Lung microvascular endothelial cell (primary cell): ENCODE measurements around the gene ZNF786. TPM values are rescaled to one million over a fixed set of nuclear protein-coding genes. Genes with fewer than 3 reads are reported as not detected.
A peak's percentile ranks its signal among the peaks of the same experiment; 100 is the strongest.
"Not testable (repeated sequence)": the region's sequence is repeated elsewhere in the genome, so short reads cannot be mapped to it uniquely, and the experiment has no call there.

ENCODE experiments used
- DNase-seq, 2 donors: peaks; one replicate each; pipeline versions ENCODE4 v3.0.0 to v3.0.0-alpha.2; 2010; ENCODE audit warnings: low read depth in 2 of 2
- total RNA-seq: library from RNA; depleted of rRNA; stranded (reverse); fragments of >200 nt; gene quantifications from 2 replicates; pipeline ENCODE4 v1.2.1, GENCODE V29; 2014

The ZNF786 gene
- total RNA-seq, 1 donor from 2014 or later, result 6.2 TPM

GRCh38 chr7:149084407-149084806 lies 6.1 kb downstream of the ZNF786 start:
- no peak for DNase-seq

- no peak for DNase-seq
These were observed 8.6 kb downstream of the ZNF786 start for GRCh38 chr7:149081914-149082313.

DNA sequence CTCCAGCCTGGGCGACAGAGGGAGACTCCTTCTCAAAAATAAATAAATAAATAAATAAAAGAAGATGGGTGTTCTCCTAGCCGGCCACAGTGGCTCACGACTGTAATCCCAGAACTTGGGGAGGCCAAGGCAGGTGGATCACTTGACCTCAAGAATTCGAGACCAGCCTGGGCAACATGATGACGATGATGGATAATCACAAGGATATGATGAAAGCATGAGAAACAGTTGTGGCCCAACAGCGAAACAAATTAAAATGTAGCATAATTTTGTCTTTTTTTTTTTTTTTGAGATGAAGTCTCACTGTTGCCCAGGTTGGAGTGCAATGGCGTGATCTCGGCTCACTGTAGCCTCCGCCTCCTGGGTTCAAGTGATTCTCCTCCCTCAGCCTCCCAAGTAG lies 12.9 kb downstream of the ZNF786 start:
- no peak for DNase-seq

DNA sequence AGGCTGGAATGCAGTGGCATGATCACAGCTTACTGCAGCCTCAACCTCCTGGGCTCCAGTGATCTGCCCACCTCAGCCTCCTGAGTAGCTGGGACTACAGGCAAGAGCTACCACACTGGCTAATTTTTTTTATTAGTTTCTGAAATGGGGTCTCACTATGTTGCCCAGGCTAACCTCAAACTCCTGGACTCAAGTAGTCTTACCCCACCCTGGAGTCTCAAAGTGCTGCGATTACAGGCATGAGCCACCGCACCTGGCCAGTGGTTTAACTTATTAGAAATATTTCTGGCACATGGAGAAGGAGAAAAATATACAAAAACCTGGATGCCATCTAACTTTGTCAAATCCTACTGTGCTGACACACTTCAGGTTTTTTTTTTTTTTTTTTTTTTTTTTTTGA lies 15.2 kb downstream of the ZNF786 start:
- DNase-seq, result no peak

DNA sequence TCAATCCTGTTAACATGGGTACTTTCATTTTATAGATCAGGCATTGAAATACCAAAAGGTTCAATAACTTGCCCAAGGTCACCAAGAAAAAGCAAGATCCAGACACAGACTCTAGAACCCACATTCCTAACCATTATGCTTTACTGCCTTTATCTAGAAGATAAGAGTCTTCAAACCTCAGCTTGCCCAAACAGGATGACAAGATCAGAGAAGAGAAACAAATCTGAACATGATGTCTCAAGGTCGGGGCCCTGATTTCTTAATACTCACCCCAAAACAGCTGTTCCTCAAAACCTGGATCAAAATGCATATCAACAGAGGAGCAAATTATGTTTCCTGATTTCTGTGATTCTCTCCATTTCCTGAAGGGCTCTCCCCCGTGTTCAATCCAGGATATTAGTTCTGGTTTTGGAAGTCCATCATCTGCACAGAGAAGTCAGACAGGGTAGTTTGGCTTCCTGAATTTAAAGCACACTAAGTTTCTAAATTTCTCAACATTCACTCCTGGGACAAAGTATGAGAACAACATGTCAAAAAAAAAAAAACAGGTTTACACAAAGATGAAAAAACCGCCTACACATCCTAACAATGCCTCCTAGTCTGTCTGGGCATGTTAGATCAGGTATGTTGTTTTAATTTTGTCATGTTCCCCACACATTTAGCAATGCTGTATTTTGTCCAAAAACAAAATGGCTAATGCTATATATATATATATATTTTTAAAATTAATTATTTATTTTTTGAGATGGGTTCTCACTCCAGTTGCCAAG lies 16.2 kb downstream of the ZNF786 start:
- DNase-seq, result no peak

DNA sequence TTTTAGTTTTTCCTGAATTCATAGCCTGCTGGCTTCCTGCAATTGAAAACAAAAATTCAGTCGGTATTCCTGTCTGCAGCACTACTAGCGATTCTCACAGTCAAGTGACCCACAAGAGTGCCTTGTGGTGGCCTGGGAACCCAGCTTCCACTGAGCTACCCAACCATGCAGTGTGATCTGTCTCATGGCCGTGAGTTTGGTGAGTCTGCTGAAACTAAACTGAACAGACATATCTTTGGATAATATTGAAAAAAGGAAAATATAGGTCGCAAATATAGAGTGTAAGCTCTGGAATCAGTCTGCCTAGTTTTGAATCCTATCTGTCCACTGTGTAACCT lies 18.1 kb downstream of the ZNF786 start:
- peak in 1 of 2 donors; percentile 43 for DNase-seq

- peak in 1 of 2 donors; percentile 45 for DNase-seq
These were observed 18.7 kb downstream of the ZNF786 start for GRCh38 chr7:149071641-149072437.

GRCh38 chr7:149071182-149071635 lies 19.3 kb downstream of the ZNF786 start:
- no peak for DNase-seq

GRCh38 chr7:149070372-149071125 lies 20.0 kb downstream of the ZNF786 start:
- no peak for DNase-seq

- peak in 1 of 2 donors; percentile 13 for DNase-seq
These were observed 22.6 kb downstream of the ZNF786 start for GRCh38 chr7:149067869-149068268.

GRCh38 chr7:149063476-149063875 lies 27.0 kb downstream of the ZNF786 start:
- no peak for DNase-seq

DNA sequence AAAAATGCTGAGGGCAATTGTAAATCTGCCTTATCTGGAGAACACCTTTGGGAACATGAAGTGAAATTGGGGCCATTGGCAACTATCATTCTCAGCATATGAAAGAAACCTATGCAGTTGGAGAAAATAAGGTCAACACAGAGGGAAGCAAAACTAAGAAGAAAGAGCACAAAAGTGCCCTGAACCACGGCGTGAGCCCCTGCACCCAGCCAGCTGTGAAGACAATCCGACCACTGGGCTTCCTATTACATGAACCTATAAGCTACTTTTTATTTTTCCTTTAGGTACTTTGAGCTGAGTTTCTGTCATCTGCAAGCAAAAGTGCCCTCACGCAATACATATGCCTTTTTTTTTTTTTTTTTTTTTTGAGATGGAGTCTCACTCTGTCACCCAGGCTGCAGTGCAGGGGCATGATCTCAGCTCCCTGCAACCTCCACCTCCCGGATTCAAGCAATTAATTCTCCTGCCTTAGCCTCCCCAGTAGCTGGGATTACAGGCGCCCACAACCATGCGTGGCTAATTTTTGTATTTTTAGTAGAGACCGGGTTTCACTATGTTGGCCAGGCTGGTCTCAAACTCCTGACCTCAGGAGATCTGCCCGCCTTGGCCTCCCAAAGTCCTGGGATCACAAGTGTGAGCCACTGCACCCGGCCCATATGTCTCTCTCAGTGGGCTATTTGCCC lies 28.2 kb downstream of the ZNF786 start:
- not testable (repeated sequence) for DNase-seq

DNA sequence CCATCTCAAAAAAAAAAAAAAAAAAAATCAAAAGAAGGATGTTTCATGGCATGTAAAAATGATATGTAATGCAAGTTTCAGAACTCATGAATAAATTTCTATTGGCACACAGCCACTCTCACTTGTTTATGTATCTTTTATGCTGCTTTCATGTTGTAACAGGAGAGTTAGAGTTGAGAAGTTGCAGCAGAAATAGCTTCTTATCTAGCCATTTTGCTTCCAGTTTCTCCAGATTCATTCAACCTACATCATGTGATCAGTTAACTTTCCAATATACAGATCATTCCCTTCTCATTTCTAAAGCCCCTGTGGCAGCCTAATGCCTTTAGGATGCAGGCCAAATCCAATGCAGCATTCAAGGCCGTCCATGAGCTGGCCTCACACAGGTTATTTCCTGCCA lies 30.4 kb downstream of the ZNF786 start:
- no peak for DNase-seq

- no peak for DNase-seq
These were observed 36.6 kb downstream of the ZNF786 start for GRCh38 chr7:149053885-149054284.

GRCh38 chr7:149053384-149053783 lies 37.1 kb downstream of the ZNF786 start:
- DNase-seq, result no peak

DNA sequence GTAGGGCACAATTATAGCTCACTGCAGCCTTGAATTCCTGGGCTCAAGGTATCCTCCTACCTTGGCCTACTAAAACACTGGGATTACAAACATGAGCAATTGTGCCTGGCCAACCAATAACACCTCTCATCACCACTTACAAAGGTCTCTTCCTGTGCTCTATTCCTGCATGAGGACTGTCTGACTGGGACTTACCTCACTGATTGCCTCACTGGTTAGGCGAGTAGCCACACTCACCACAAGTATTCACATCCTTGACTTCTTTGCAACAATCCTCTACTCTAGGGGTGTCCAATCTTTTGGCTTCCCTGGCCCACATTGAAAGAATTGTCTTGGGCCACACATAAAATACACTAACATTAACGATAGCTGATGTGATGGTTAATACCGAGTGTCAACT lies 39.6 kb downstream of the ZNF786 start:
- no peak for DNase-seq

DNA sequence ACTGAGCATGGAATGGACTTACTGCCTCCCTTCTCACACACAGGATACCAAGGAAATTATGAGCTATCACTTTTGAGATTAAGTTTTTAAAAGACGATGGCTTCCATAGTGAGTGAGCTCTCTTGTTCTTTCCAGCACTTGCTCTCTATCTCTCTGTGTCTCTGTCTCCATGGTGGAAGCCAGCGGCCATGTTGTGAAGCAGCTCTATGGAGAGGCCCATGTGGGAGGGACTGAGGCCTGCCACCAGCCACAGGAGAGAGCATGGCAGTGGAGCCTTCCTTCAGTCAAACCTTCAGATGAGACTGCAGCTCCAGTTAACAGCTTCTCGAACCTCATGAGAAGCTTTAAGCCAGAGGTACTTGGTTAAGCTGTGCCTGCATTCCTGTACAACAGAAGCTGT lies 41.7 kb downstream of the ZNF786 start:
- DNase-seq, result no peak

DNA sequence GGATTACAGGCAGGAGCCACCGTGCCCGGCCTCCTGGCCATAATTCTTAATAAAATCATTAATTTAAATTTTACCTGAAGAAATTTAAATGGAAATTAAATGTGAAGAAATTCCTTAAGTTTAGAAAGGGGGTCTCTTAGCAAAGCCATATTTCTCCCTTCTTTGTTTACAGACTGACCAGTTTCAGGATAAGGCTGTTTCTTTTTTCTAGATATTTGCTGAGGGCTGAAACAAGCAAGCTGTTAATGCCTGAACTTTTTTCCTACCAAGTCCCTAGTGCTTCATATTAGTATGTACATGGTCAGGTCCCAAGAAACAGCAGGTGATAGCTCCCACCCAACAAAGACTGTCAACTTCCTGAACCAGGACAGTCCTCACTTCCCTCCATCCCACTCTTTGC lies 44.1 kb downstream of the ZNF786 start:
- no peak for DNase-seq

DNA sequence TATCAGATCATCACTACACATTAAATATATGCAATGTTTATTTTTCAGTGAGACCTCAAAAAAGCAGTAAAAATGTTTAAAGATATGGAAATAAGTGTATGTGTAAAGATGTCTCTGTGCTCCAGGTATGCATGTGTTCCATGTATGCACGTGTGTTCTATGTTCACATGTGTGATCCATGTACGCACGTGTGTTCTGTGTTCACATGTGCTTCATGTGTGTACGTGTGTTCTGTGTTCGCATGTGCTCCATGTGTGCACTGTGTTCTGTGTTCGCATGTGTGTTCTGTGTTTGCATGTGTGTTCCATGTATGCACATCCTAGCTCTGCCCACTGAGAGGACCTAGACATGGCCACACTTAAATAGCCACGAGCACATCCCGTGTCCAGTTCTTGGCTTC lies 46.6 kb downstream of the ZNF786 start:
- DNase-seq, result no peak

DNA sequence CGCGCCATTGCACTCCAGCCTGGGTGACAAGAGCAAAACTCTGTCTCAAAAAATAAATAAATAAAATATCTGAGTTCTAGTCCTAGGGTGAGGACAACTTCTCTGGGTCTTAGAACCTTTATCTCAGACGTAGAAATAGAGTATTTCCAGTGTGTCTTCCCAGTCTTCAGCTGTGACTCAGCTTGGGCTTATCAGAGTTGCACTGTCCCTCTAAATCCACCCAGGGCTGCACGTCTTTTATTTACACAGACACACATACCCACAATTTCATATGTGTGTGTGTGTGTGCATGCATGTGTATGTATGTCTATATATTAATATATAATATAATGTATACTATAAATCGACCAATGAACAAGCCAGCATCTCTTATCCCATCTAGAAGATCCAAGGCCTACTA lies 49.2 kb downstream of the ZNF786 start:
- DNase-seq, result no peak

GRCh38 chr7:149038641-149039040 lies 51.9 kb downstream of the ZNF786 start:
- not testable (repeated sequence) for DNase-seq

- peak in 1 of 2 donors; percentile 54 for DNase-seq
These were observed 53.8 kb downstream of the ZNF786 start for GRCh38 chr7:149036676-149037075.
